Gastroesophageal sphincter (tissue), 4 donors: ENCODE data around the gene WDR86. TPM values are rescaled to one million over a fixed set of nuclear protein-coding genes. Genes with fewer than 3 reads are reported as not detected.

Experiments used
- ATAC-seq: fragments of 150-250 bp; one replicate; pipeline ENCODE4 v1.9.1; 2016; ENCODE audit warnings: mild to moderate bottlenecking, moderate library complexity
- H3K27ac ChIP-seq, 4 donors: fragments of 200-600 bp; sonication (generic) in 3 of 4; 1 replicate in 3 of 4; 2 replicates in 1 of 4; pipeline ENCODE4 v1.5.1; 2016 to 2019
- H3K27me3 ChIP-seq: fragments of 200-600 bp; sonication (generic); one replicate; pipeline ENCODE4 v1.5.1; 2019
- H3K36me3 ChIP-seq, 2 donors: fragments of 200-600 bp; sonication (generic); one replicate each; pipeline ENCODE4 v1.5.1; 2019; ENCODE audit warnings: control low read depth in 1 of 2
- H3K4me1 ChIP-seq, 3 donors: fragments of 200-600 bp; sonication (generic); 1 replicate in 2 of 3; 2 replicates in 1 of 3; pipeline ENCODE4 v1.5.1; 2016 to 2019; ENCODE audit warnings: control low read depth in 2 of 3
- H3K4me3 ChIP-seq, 2 donors: fragments of 200-600 bp; sonication (generic); one replicate each; pipeline ENCODE4 v1.5.1; 2019; ENCODE audit warnings: mild to moderate bottlenecking in 1 of 2, moderate library complexity in 1 of 2
- H3K9me3 ChIP-seq, 3 donors: fragments of 200-600 bp; sonication (generic); one replicate each; pipeline ENCODE4 v1.5.1; 2017 to 2019; ENCODE audit warnings: control low read depth in 2 of 3
- CTCF ChIP-seq, 4 experiments: fragments of 200-600 bp in 2 of 4; fragments of 450-650 bp in 2 of 4; sonication (generic) in 1 of 4; IDR thresholded peaks; one replicate each; pipeline ENCODE4 v1.5.1; 2017 to 2019; ENCODE audit warnings: antibody characterized with exemption in 4 of 4, mild to moderate bottlenecking in 2 of 4, moderate library complexity in 2 of 4
- EP300 ChIP-seq: sonication (generic); formaldehyde crosslinking; IDR thresholded peaks from one replicate; pipeline ENCODE4 v1.6.1; 2017; ENCODE audit warnings: antibody characterized with exemption, mild to moderate bottlenecking
- POLR2A ChIP-seq, 2 donors: fragments of 450-650 bp; IDR thresholded peaks; one replicate each; pipeline ENCODE4 v1.6.1; 2017; ENCODE audit warnings: antibody characterized with exemption in 2 of 2, mild to moderate bottlenecking in 2 of 2, moderate library complexity in 1 of 2
- POLR2AphosphoS5 ChIP-seq: sonication (generic); formaldehyde crosslinking; IDR thresholded peaks from one replicate; pipeline ENCODE4 v1.6.1; 2017; ENCODE audit warnings: antibody characterized with exemption
- WGBS, 2 donors: methylation state at CpG; one replicate each; pipeline ENCODE4 v1.1.5; 2018; ENCODE audit warnings: low coverage in 1 of 2; 5-methylcytosine and 5-hydroxymethylcytosine counted together
- total RNA-seq, 4 donors: library from RNA; depleted of rRNA; stranded (reverse); fragments of >200 nt; gene quantifications; one replicate each; pipeline ENCODE4 v1.1.0, GENCODE V29; 2016

Gene WDR86
- total RNA-seq, 4 donors from 2014 or later = 2.6 to 8.2 (median 5.9) TPM

GRCh38 chr7:151394076-151395035, 15.5 kb downstream of the WDR86 start:
- H3K27me3 ChIP-seq = peaks cover 21% of the 10 kb centered on the region
- 87 to 97% methylated on average over 13 to 15 of the region's 35 CpGs for WGBS, 2 donors
- no peaks in the 10 kb centered on the region for H3K9me3 ChIP-seq
- no peaks in the 10 kb centered on the region for H3K4me1 ChIP-seq
- no peak overlapping the region for H3K27ac ChIP-seq
- no peak overlapping the region for H3K4me3 ChIP-seq
- ATAC-seq = no peak
- no peaks in the 10 kb centered on the region for H3K36me3 ChIP-seq
- TF ChIP-seq POLR2AphosphoS5 (no peak), EP300 (no peak), CTCF (IDR thresholded peaks at IDR 0.05) (no peak), POLR2A (IDR thresholded peaks at IDR 0.05) (no peak)

- H3K36me3 ChIP-seq = no peaks in the 10 kb centered on the region
- WGBS, 2 donors = 95 to 100% methylated on average over 2 to 3 of the region's 31 CpGs
- TF ChIP-seq POLR2A (IDR thresholded peaks at IDR 0.05) = no peak
- TF ChIP-seq EP300 = no peak
- TF ChIP-seq POLR2AphosphoS5 = no peak
- no peak for TF ChIP-seq CTCF (IDR thresholded peaks at IDR 0.05)
Measured at GRCh38 chr7:151393031-151393977, 16.5 kb downstream of the WDR86 start.

GRCh38 chr7:151392426-151392825, 17.4 kb downstream of the WDR86 start:
- TF ChIP-seq POLR2AphosphoS5 = no peak
- TF ChIP-seq POLR2A (IDR thresholded peaks at IDR 0.05) = no peak
- no peak for TF ChIP-seq EP300
- TF ChIP-seq CTCF (IDR thresholded peaks at IDR 0.05) = no peak
- 100% methylated on average over 1 of the region's 13 CpGs for WGBS, 2 donors
- no peaks in the 10 kb centered on the region for H3K9me3 ChIP-seq

More at GRCh38 chr7:151393031-151393977, 16.5 kb downstream of the WDR86 start:
- H3K27me3 ChIP-seq = peaks cover 21% of the 10 kb centered on the region
- H3K4me1 ChIP-seq = no peaks in the 10 kb centered on the region
- ATAC-seq = no peak
- H3K4me3 ChIP-seq = no peak overlapping the region
- H3K27ac ChIP-seq = no peak overlapping the region
- H3K9me3 ChIP-seq = no peaks in the 10 kb centered on the region

GRCh38 chr7:151392002-151392401, 17.8 kb downstream of the WDR86 start:
- 83% methylated on average over 5 of the region's 8 CpGs; no CpG with 5 or more reads in 1 of the 2 donors for WGBS, 2 donors
- no peaks in the 10 kb centered on the region for H3K4me1 ChIP-seq
- TF ChIP-seq POLR2A (IDR thresholded peaks at IDR 0.05) (no peak), EP300 (no peak), POLR2AphosphoS5 (no peak), CTCF (IDR thresholded peaks at IDR 0.05) (no peak)
- H3K9me3 ChIP-seq = no peaks in the 10 kb centered on the region
- H3K27ac ChIP-seq = no peak overlapping the region
- H3K27me3 ChIP-seq = peaks cover 21% of the 10 kb centered on the region
- no peak for ATAC-seq
- no peaks in the 10 kb centered on the region for H3K36me3 ChIP-seq
- H3K4me3 ChIP-seq = no peak overlapping the region

More at GRCh38 chr7:151392426-151392825, 17.4 kb downstream of the WDR86 start:
- no peak overlapping the region for H3K27ac ChIP-seq
- peaks cover 21% of the 10 kb centered on the region for H3K27me3 ChIP-seq
- no peaks in the 10 kb centered on the region for H3K4me1 ChIP-seq
- ATAC-seq = no peak
- no peaks in the 10 kb centered on the region for H3K36me3 ChIP-seq
- H3K4me3 ChIP-seq = no peak overlapping the region
